HG03064 (cell line): ENCODE data around the gene IL5RA.
A peak's percentile ranks its signal among the peaks of the same experiment; 100 is the strongest.

Experiments
- ATAC-seq: cut with Tn5 transposase; IDR thresholded peaks from one replicate; pipeline ENCODE4 v1.9.1; 2021; ENCODE audit warnings: low read depth; ENCODE audit not compliant: unreplicated experiment

The IL5RA gene

DNA sequence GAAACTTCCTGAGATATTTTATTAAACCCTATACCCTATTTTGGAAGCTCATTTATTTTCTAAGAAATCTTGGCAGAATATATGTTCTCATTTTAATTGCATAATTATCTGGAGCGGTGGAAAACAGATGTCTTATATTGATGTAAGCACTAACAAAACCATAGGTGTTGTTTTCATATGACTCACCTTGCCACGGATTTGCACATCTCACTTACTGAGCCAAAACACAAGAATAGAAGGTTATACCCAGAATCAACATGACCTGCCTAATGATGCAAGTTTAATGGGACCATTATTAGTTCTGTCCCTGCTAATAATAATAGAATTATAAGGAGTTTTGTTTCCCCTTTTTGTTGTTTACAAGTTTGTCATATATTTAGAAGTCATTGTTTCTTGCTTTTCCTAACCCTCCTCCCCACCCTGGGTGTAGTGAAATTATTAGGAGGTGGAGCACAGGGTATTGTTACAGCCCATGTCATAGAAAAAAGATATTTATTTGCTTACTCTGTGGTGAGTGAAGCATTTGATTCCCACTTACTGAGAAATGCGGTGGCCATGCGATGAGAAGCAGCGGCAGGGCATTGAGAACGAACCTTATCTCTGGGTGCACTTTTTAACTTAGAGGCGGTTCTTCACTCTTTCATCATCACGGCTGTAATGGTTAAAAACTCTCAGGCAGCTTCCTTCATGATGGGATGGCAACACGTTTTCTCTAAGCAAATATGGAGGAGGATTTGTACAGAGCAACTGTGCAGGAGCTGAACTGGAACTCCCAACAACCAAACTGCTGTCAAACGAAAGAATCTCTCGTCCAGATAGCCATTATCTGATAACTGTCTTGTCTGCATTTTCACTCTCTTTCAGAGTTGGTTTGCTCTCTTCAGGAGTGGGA is 521 bp downstream of the IL5RA start:
- ATAC-seq = peak; percentile 69

DNA sequence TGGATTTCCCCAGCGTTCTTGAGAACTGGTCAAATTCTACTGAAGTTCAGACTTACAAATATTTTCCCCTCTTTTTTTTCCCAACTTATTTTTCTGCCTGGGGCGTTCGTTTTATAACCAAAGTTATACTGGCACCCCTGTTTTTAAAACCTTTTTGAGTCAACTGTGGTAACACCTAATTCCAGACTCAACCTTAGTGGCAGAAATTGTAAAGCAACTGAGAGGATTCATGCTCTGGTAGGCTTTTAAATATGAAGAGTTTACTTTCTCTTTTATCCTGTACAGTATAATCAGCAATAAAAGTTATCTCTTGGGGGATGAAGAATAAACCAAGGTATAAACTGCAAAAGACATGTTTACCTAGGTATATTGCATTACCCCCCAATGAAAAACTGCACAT is 2.3 kb downstream of the IL5RA start:
- ATAC-seq = no peak

DNA sequence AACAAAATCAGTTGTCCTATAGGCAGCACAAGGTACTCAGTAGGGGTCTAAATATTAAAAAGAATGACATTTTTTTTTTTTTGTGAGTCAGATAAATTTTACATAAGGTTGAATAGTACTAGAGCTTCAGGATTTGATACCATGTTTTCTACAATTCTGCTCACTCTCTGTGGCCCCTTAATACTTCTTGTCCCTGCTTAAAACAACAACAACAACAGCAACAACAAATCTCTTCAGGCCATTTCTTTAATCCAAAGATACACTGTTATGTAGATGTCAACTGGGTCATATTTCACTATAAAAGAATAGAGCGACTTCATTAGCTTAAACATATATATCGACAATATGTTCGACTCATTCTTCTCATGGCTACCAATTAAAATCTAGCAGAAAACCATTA is 3.0 kb downstream of the IL5RA start:
- ATAC-seq = no peak

DNA sequence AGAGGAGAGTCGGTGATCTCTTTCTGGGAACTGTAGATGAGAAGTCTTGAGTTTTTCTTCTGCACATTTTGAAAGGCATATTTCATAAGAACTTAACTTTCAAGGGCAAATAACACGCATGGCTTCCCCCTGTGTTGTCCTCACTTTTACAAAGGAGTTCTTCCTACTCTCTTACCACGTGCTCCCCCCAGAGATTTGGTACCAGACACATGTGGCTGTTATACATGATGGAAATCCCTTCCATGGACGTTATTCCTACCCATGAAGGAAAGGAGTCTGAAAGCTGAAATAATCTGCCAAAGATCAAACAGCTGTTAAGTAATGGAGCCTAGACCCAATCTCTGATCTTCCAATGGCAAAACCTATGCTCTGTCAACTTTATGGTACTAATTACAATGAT is 4.4 kb downstream of the IL5RA start:
- no peak for ATAC-seq

DNA sequence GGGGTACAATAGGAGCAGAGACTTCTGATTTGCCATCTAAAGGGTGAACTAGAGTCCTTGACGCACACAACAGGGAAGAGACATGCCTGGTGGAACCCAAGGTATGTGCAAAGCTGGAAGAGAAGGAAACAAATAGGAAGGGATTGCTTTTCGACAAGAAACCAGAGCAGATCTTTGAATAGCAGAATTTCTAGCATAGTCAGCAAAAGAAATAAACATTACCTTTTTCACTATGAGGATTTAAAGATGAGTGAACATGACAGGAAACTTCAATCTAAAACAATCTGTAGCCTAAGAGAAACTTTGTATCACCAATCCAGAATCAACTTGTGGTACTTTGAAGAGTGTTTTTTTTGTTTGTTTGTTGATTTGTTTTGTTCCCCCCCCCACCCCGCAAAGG is 4.9 kb downstream of the IL5RA start:
- no peak for ATAC-seq

DNA sequence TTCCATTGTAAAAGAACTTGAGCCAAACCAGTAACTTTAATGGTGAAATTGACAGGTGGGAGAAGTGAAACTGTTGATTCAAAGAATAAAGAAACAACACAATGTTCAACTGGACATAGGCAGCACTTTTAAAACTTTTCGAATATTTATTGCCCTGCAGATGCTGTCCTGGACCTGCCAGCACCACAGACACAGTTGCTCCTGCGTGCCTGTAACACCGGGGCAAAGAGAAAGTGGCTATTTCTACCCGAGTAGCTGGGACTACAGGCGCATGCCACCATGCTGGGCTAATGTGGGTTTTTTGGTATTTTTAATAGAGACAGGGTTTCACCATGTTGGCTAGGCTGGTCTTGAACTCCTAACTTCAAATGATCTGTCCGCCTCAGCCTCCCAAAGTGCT is 7.4 kb downstream of the IL5RA start:
- no peak for ATAC-seq

DNA sequence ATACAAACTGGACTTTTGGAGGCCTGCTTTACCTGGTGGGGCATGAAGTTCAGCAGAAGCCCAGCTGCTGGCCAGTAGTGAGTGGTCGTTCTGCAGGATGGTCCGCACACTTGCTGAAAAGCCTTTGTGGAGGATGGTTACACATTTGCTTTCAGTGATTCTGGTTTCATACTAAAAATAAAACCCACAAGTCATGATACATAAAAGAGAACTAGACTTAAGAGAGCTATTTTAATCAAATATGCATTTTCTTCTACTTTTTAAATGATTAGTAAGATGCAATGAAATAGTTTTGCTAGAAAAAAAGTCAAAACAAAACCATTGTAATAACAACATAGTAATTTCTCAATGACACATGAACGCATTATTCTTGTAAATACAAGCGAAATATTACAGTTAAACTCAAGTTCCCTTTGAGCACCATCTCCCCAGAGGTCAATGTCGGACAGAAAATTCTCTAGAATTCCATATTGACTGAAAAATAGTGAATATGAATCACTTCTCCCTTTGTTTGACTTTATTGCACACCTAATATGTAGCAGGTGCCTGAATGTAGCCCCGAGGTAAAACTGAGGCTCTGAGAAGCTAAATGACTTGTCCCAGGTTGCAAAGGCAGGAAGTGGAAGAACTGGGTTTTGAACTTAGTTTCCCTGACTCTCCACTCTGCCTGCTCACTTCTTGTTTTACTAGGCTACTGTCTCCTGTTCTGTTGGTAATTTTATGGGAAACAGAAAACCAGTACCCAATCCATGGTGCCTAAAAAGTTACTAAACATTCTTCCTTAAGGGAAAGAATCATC is 8.3 kb downstream of the IL5RA start:
- ATAC-seq = peak; percentile 66

DNA sequence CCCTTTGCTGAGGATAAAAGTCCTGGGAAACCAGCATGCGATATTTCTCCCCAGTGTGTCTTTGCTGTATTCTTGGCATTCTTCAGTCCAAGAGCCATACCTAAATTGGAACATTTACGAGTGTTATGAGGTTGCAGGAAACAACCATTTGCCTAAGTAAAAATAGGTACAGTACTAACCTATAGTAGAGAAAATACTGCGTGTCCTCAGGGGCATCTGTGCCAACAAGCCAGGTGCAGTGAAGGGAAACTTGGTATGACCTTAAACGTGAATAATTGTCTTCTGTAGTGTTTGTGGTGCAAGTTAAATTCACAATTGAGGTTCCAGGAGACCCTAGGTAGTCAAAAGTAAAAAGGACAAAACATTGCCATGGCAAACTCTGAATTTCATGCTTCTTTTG is 12.2 kb downstream of the IL5RA start:
- no peak for ATAC-seq

DNA sequence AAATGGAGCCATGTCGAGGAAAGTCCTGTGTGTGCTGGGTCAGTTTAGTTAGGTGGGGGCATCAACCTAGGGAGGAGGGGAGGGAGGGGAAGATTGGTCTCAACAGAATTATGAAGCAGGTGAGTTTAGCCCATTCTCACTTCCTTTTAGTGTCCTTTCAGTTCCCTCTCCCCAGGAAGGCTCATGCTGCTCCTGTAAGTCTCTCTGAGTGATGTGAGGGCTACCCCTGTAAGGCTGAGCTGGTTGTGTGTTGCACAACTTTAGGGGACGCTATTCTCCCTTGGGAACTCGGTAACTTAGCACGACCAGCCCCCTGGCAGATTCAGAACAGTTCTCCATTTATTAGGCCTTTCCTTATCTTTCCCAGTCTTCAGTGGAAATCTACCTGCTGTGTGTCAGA is 21.2 kb downstream of the IL5RA start:
- ATAC-seq = peak; percentile 92

DNA sequence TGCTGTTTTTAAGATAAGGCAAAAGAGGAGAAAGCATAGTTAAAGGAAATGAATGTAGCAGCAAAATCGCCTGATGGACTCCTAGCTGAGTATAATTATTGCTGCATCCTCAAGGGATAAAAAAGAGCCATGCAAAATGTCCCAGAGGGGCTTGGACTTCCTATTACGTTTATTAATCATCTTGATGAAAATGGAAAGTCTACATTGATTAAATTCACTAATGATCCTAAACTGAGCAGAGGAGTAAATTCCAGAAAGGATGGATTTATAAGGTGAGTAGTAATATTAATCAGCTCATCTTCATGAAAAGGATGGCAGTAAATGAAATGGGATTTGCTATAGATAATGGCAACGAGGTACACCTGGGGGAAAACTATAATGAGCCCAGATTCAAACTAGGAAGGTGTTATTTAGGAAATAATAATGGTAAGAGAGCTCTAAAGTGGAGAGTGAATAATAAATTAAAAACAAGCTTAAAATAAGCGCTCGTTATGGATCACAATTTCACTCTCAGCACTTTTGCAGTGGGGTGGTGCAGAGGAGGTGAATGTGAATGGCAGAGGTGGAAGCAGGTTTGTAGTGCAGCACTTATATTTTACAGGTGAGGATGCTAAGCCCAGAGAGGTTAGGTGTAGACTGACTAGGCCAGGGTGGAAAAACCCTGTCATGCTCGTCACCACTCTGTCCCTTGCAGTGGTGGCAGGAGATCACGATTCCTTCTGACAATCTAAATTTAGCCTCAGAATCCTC is 22.3 kb downstream of the IL5RA start:
- ATAC-seq = no peak

DNA sequence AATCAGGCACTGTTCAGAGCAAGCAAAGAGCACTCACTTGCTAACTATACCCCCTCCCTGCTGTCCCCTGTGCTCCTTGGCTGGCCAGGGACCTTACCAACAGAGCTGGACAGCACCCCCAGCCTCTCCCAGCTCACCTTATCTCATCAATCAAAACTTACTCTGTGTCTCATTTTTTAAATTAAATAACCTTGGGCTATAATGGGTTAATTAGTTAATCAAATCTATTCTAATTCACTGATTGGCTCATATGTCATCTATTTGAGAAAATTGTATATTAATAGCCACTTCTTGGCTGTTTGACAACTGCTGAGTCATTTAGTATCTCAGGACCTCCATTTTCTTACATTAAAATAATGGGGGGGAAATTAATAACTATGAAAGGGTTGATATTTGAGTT is 22.9 kb downstream of the IL5RA start:
- ATAC-seq = no peak

DNA sequence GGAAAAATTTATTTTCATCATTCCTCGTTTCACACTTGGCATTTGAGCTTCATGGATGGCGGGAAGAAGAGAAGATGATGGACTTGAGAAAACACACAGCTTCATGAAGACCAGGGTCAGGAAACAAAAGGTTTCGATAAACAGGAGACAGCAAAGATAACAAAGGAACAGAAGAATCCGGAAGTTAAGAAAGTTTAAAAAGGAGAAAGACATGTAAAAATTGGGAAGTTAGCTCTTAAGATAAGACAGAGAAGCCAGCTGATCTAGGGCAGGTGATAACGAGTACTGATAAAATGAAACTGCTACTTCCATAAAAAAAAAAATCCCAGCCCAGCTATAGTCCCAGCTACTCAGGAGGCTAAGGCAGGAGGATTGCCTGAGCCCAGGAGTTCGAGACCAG is 23.9 kb downstream of the IL5RA start:
- ATAC-seq = no peak

DNA sequence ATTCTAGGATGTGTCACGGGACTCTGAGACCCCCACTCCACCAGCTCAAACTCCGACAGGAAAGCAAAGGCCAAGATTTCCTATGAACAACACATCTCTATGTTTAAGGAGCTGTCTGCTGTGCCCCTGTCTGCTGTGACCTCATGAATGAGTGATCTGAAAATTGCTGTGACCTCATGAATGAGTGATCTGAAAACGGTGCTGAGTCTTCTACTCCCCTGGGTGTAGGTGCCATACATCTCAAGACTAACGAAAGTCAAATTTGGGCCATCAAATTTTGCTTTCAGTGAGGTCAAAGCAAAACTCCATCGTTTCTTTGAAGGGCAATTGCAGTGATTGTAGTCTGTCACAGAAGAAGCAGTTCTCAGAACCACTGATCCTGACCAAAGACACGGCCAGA is 24.4 kb downstream of the IL5RA start:
- ATAC-seq = peak; percentile 26

DNA sequence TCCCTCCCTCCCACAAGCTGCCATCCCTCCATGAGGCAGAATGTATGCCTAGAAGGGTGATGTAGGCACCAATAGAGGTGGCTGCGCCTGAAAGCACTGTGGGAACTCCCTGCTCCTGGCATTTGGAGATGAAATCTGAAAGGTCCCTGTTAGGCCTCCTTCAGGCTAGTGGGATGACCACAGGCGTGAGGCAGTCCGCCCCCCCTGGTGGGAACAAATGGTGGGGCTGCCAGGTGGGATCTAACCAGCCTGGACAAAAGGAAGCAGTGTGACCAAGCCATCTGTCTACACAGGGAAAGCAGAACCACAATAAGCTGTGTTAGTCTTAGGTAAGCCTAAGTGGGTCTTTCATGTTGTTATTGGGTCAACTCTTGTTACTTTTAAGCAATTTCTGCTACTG is 25.3 kb downstream of the IL5RA start:
- ATAC-seq = no peak

DNA sequence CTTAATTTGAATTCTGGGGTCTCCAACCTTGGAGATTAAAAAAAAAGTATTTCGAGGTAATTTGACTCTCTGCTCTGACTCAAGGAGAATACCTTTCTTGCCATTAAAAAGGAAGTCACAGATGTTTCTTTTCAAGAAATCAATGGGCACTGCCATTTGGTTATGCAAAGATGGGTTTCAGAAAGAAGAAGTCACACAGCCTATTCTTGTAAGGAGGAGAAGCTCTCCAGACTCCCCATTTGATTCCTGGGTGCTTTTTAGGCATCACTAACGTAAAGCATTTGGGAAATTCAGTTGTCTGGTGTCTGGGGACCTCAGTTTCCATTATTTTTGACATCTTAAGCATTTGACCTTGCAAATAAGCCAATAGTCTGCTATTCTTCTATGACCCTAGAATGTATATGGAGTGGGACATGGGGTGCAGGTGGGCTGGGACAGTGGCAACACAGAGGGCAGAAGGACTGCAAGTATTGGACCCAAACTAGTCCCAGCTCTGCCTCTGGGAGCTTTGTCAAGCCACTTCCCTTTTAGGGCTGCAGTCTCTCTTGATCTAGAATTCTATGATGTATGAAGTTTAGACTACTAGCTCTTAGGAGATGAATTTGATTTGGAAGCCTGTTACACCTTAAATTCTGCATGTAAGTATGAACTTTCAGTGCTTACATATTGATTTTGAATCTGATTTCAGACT is 27.8 kb downstream of the IL5RA start:
- peak; percentile 88 for ATAC-seq

DNA sequence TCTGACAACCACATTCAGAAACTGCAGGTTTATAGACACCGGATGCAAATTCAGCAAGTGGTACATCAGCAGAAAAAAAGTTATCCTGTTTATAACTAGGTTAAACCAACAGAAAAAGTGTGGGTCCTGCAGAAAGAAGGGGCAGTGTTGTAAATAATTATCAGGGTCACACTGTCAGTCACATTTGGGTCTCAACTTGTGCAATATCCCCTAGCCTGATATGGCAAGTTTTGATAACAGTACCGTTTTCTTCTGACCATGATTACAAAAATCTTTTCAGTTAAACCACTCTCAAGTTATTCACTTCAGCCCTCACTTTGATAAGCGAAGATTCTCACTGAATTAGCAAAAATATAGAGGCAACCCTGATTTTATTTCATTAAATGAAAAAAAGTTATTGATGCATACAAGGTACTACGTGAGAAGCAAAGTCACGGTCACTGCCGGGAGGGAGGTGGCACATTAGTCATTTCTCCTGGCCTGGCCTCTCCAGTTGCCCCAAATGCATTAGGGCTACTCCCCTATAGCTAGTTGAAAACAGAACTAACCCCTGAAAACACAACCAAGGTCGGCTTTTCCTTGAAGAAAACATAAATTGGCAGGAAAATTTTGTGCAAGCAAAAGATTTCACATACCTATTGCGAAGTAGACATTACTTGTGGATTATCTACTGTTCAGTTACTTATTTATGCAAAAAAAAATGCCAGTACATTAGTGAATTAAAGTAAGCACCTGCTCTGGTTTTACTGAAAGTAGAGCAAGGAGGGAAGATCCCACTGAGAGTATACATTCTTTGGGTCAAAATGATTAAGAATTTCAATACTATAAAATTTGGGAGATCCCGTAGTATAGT is 28.6 kb downstream of the IL5RA start:
- peak; percentile 44 for ATAC-seq

DNA sequence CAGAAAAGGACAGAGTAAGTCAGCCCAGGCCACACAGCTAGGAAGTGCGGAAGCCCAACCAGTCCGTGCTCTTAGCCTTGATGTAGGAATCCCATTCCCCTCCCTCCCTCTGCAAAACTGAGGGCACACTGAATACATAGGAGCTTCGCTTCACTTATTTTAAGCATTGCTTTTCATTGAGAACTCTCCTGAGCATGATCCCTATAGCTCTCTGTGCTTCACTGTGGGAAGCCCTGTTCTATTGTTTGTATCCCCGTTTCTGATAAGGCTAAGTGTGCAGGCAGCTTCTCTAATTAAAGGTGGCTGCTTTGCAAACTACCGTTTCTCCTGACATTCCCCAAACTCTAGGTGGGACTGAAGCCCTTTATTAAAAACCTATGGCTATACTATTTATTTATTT is 29.9 kb downstream of the IL5RA start:
- ATAC-seq = no peak

DNA sequence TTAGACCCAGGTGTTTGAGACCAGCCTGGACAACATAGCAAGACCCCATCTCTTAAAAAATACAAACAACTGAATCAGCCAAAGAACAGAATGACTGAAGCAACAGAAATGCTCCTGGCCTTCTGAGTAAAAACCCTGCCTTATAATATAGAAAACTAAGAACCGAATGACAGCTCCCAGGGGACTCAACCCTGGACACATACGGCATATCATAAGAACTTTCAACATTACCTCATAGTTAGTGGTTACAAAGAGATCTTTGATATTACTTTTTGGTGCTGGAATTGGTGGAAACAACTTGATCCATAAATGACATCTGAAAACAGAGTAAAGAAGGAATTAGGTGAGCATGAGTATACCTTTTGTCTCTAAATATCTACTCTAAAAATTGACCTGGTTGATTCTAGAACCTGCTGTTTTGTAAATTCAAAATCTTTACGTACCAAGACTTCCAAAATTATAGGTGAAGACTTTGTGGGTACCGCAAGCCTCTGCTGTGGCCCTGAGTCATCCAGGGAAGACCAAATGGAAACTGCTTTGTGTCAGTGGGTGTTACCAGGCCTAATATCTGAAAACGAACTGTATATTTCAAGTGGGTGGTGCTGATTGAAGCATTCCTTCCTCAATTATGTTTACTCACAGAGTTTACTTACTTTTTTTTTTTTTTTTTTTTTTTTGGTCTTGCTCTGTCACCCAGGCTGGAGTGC is 35.5 kb downstream of the IL5RA start:
- no peak for ATAC-seq

DNA sequence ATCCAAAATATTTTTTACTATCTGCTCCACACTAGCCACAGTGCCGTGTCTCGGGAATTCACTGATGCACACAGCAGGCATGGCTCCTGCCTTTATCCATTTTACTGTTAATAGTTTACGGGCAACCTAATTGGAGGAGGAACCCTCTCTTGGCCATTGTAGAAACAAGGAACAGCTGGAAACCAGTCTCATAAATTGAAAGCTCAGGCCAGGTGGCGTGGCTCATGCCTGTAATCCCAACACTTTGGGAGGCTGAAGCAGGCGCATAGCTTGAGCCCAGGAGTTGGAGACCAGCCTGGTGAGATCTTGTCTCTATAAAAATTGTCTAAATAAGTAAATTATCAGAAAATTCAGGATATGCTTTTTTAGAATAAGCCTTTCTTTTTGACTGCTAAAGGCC is 39.0 kb downstream of the IL5RA start:
- ATAC-seq = no peak
